PC-3 (cell line): ENCODE results near the gene PROX1. TPM values are rescaled to one million over a fixed set of nuclear protein-coding genes. Genes with fewer than 3 reads are reported as not detected.

Experiments used
- ATAC-seq: fragments of 200-7000 bp; cut with Tn5 transposase; 2 replicates; pipeline ENCODE4 v1.9.1; 2020; ENCODE audit warnings: mild to moderate bottlenecking, moderate library complexity
- BruUV-seq: library from RNA; stranded (reverse); fragments of 400-500 nt; replicated peaks from 2 replicates; lab custom pipeline; 2021; lab: Mats Ljungman, UMichigan
- CTCF ChIA-PET: fragments of 300-600 bp; sonication (Branson Sonifier 250); formaldehyde crosslinking; loops from one replicate; lab custom pipeline; 2022; ENCODE audit warnings: antibody characterized with exemption; lab: Charles Lee
- POLR2A ChIA-PET: fragments of 300-600 bp; sonication (Branson Sonifier 250); formaldehyde crosslinking; loops from one replicate; lab custom pipeline; 2022; ENCODE audit warnings: antibody characterized with exemption; ENCODE audit not compliant: unreplicated experiment; lab: Charles Lee
- DNase-seq: peaks from one replicate; pipeline ENCODE4 v3.0.0-alpha.2; 2015
- H2AFZ ChIP-seq: fragments of 300-600 bp; sonication (generic); 2 replicates; pipeline ENCODE4 v1.6.0; 2016; ENCODE audit warnings: antibody characterized with exemption, low read length
- H3F3A ChIP-seq: fragments of 300-600 bp; sonication (generic); one replicate; pipeline ENCODE4 v1.6.0; 2017; ENCODE audit warnings: antibody characterized with exemption, low read length, control low read depth, mild to moderate bottlenecking; ENCODE audit not compliant: unreplicated experiment
- H3K27ac ChIP-seq: fragments of 300-600 bp; sonication (generic); 2 replicates; pipeline ENCODE4 v1.5.1; 2016; ENCODE audit warnings: mild to moderate bottlenecking, low read length
- H3K27me3 ChIP-seq: fragments of 300-600 bp; sonication (generic); 2 replicates; pipeline ENCODE4 v1.6.1; 2016; ENCODE audit warnings: low read length, mixed read lengths
- H3K36me3 ChIP-seq: fragments of 300-600 bp; sonication (generic); 2 replicates; pipeline ENCODE4 v1.6.1; 2016; ENCODE audit warnings: low read depth, mixed run types, low read length, mixed read lengths
- H3K4me1 ChIP-seq: fragments of 300-600 bp; sonication (generic); 2 replicates; pipeline ENCODE4 v1.5.1; 2016; ENCODE audit warnings: low read length; ENCODE audit not compliant: insufficient read depth
- H3K4me2 ChIP-seq: fragments of 300-600 bp; sonication (generic); 2 replicates; pipeline ENCODE4 v1.6.0; 2016; ENCODE audit warnings: low read length
- H3K4me3 ChIP-seq: fragments of 300-600 bp; sonication (generic); 2 replicates; pipeline ENCODE4 v1.5.1; 2016; ENCODE audit warnings: mild to moderate bottlenecking, low read length, mixed read lengths
- H3K79me2 ChIP-seq: fragments of 300-600 bp; sonication (generic); 2 replicates; pipeline ENCODE4 v1.6.1; 2017; ENCODE audit warnings: low read length, mixed read lengths
- H3K9ac ChIP-seq: fragments of 300-600 bp; sonication (generic); 2 replicates; pipeline ENCODE4 v1.6.0; 2016; ENCODE audit warnings: mild to moderate bottlenecking, low read length
- H3K9me2 ChIP-seq: fragments of 300-600 bp; sonication (generic); replicated peaks from 2 replicates; pipeline ENCODE4 v1.6.1; 2016; ENCODE audit warnings: mixed run types, low read length, mixed read lengths
- H3K9me3 ChIP-seq: fragments of 300-600 bp; sonication (generic); 2 replicates; pipeline ENCODE4 v1.6.1; 2016; ENCODE audit warnings: low read length, mixed read lengths
- H4K20me1 ChIP-seq: fragments of 300-600 bp; sonication (generic); 2 replicates; pipeline ENCODE4 v1.6.1; 2016; ENCODE audit warnings: low read length, mixed read lengths
- EZH2 ChIP-seq: fragments of 300-600 bp; sonication (generic); IDR thresholded peaks from one replicate; pipeline ENCODE4 v1.6.1; 2017; ENCODE audit warnings: antibody characterized with exemption, mild to moderate bottlenecking, low read length; ENCODE audit not compliant: unreplicated experiment
- EZH2phosphoT487 ChIP-seq: fragments of 300-600 bp; sonication (generic); IDR thresholded peaks from 2 replicates; pipeline ENCODE4 v1.6.1; 2018; ENCODE audit warnings: mild to moderate bottlenecking, antibody characterized with exemption, low read length, borderline replicate concordance
- intact Hi-C: fragments of 100-400 bp; cut with micrococcal nuclease; formaldehyde crosslinking; loops from 2 replicates; pipeline ENCODE4 v1.9.0; 2023
- total RNA-seq: library from RNA; depleted of rRNA; stranded (reverse); fragments of >200 nt; gene quantifications from 2 replicates; pipeline ENCODE4 v1.2.3, GENCODE V29; 2014
- TF ChIP-seq, protein P1 (sequence below): fragments of 300-600 bp; sonication (generic); conservative IDR thresholded peaks from 2 replicates; pipeline ENCODE4 v1.5.1; 2017; ENCODE audit warnings: antibody characterized with exemption, low read depth, mild to moderate bottlenecking, low read length

Gene PROX1
- total RNA-seq, 1 experiment from 2014 or later = not detected

DNA sequence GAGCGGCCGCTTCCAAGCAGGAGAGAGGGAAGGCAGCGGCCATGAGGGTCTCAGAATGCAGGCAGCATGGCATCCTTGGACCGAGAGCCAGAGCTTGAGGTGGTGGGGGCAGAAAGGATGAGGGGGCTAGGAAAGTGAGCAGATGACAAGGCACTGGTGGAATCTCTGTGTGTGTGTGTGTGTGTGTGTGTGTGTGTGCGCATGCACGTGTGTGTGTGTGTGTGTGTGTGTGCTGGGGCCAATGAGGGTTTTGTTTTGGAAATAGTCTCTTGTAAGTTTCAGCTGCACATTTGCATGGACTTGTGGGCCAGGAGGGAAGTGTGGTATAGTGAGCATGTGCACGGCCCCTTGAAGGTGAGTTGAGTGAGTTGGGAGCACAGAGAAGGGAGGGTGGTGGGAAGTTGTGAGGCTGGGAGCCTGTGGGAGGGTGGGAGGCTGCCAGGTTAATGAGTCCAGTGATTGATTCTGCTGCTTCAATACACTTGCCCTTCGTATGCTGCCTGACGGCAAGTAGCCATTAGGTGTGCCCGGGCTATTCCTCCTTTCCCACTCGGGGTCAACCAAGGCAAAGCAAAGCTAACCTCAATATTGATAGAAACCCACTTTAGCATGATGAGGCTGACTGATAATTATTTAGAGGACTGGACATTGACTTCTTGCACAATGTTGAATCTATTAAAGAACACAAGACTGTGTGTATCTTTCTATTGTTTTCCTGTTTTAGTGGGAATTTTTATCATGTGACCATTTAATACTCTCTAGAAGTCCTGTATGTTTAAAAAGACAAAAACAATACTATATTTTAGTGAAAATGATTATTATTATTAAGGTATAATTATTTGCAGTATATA lies 80.3 kb downstream of the PROX1 start:
- Histone ChIP-seq H3K9me3 (no peaks in the 10 kb centered on the region), H3K9ac (no peak overlapping the region), H4K20me1 (no peaks in the 10 kb centered on the region), H3K4me1 (no peaks in the 10 kb centered on the region), H3K79me2 (no peaks in the 10 kb centered on the region), H3K4me2 (no peak overlapping the region), H3K36me3 (no peaks in the 10 kb centered on the region), H3F3A (no peaks in the 10 kb centered on the region), H3K27me3 (peaks cover 97% of the 10 kb centered on the region), H3K4me3 (no peak overlapping the region), H3K9me2 (no peaks in the 10 kb centered on the region), H3K27ac (no peak overlapping the region), H2AFZ (no peak overlapping the region)
- ChIA-PET POLR2A (no interaction called here), CTCF (no interaction called here)
- intact Hi-C loops = no loop called here
- TF ChIP-seq, protein P1, sequence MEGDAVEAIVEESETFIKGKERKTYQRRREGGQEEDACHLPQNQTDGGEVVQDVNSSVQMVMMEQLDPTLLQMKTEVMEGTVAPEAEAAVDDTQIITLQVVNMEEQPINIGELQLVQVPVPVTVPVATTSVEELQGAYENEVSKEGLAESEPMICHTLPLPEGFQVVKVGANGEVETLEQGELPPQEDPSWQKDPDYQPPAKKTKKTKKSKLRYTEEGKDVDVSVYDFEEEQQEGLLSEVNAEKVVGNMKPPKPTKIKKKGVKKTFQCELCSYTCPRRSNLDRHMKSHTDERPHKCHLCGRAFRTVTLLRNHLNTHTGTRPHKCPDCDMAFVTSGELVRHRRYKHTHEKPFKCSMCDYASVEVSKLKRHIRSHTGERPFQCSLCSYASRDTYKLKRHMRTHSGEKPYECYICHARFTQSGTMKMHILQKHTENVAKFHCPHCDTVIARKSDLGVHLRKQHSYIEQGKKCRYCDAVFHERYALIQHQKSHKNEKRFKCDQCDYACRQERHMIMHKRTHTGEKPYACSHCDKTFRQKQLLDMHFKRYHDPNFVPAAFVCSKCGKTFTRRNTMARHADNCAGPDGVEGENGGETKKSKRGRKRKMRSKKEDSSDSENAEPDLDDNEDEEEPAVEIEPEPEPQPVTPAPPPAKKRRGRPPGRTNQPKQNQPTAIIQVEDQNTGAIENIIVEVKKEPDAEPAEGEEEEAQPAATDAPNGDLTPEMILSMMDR = no peak
- TF ChIP-seq EZH2 (no peak), EZH2phosphoT487 (no peak)
- BruUV-seq = no TSS peak
- ATAC-seq (no peak), DNase-seq (no peak)

GRCh38 chr1:214068979-214069378 lies 81.2 kb downstream of the PROX1 start:
- intact Hi-C loops = no loop called here
- Histone ChIP-seq H3K4me1 (no peaks in the 10 kb centered on the region), H3K27me3 (peaks cover 97% of the 10 kb centered on the region)

More at GRCh38 chr1:214068979-214069378, 81.2 kb downstream of the PROX1 start:
- H3K4me2 ChIP-seq = no peak overlapping the region
- H3F3A ChIP-seq = no peaks in the 10 kb centered on the region
- H3K4me3 ChIP-seq = no peak overlapping the region
- H3K9ac ChIP-seq = no peak overlapping the region
- TF ChIP-seq, protein P1 = no peak
- TF ChIP-seq EZH2 = no peak
- TF ChIP-seq EZH2phosphoT487 = no peak
- no peaks in the 10 kb centered on the region for H3K79me2 ChIP-seq
- no peak for ATAC-seq
- BruUV-seq = no TSS peak
- H3K9me2 ChIP-seq = no peaks in the 10 kb centered on the region
- no peaks in the 10 kb centered on the region for H4K20me1 ChIP-seq
- no peaks in the 10 kb centered on the region for H3K36me3 ChIP-seq
- DNase-seq = no peak
- H3K9me3 ChIP-seq = no peaks in the 10 kb centered on the region
- CTCF ChIA-PET = no interaction called here
- POLR2A ChIA-PET = no interaction called here
- no peak overlapping the region for H3K27ac ChIP-seq
- no peak overlapping the region for H2AFZ ChIP-seq
